Tibial artery (tissue), 4 donors: ENCODE measurements around the gene OTUD6A.

Experiments
- DNase-seq, 2 donors: peaks; one replicate each; pipeline ENCODE4 v3.0.0-alpha.2; 2019
- H3K27ac ChIP-seq, 2 donors: fragments of 200-600 bp; sonication (generic) in 1 of 2; 1 replicate in 1 of 2; 2 replicates in 1 of 2; pipeline ENCODE4 v1.5.1; 2018 to 2019; ENCODE audit warnings: mild to moderate bottlenecking in 1 of 2
- H3K27me3 ChIP-seq, 2 donors: fragments of 200-600 bp; sonication (generic) in 1 of 2; one replicate each; pipeline versions ENCODE4 v1.5.1 to v1.6.0; 2016 to 2019
- H3K36me3 ChIP-seq, 3 donors: fragments of 200-600 bp; sonication (generic) in 2 of 3; one replicate each; pipeline ENCODE4 v1.5.1; 2016 to 2019; ENCODE audit warnings: mild to moderate bottlenecking in 2 of 3
- H3K4me1 ChIP-seq, 4 donors: fragments of 200-600 bp; sonication (generic) in 2 of 4; 1 replicate in 3 of 4; 2 replicates in 1 of 4; pipeline ENCODE4 v1.5.1; 2016 to 2019
- H3K4me3 ChIP-seq, 2 donors: fragments of 200-600 bp; sonication (generic) in 1 of 2; 1 replicate in 1 of 2; 2 replicates in 1 of 2; pipeline ENCODE4 v1.5.1; 2018 to 2019; ENCODE audit warnings: mild to moderate bottlenecking in 2 of 2
- H3K9me3 ChIP-seq, 3 donors: fragments of 200-600 bp; sonication (generic) in 1 of 3; one replicate each; pipeline ENCODE4 v1.5.1; 2016 to 2019
- intact Hi-C: fragments of 100-400 bp; cut with DNase I; formaldehyde crosslinking; loops from one replicate; pipeline ENCODE4 v1.15.0; 2023; ENCODE audit warnings: low total_unique reads
- TF ChIP-seq, protein P1 (sequence below), 2 experiments: fragments of 200-600 bp in 1 of 2; fragments of 450-650 bp in 1 of 2; IDR thresholded peaks; one replicate each; pipeline ENCODE4 v1.5.1; 2017 to 2019; ENCODE audit warnings: antibody characterized with exemption in 2 of 2, mild to moderate bottlenecking in 1 of 2, moderate library complexity in 1 of 2

OTUD6A gene

DNA sequence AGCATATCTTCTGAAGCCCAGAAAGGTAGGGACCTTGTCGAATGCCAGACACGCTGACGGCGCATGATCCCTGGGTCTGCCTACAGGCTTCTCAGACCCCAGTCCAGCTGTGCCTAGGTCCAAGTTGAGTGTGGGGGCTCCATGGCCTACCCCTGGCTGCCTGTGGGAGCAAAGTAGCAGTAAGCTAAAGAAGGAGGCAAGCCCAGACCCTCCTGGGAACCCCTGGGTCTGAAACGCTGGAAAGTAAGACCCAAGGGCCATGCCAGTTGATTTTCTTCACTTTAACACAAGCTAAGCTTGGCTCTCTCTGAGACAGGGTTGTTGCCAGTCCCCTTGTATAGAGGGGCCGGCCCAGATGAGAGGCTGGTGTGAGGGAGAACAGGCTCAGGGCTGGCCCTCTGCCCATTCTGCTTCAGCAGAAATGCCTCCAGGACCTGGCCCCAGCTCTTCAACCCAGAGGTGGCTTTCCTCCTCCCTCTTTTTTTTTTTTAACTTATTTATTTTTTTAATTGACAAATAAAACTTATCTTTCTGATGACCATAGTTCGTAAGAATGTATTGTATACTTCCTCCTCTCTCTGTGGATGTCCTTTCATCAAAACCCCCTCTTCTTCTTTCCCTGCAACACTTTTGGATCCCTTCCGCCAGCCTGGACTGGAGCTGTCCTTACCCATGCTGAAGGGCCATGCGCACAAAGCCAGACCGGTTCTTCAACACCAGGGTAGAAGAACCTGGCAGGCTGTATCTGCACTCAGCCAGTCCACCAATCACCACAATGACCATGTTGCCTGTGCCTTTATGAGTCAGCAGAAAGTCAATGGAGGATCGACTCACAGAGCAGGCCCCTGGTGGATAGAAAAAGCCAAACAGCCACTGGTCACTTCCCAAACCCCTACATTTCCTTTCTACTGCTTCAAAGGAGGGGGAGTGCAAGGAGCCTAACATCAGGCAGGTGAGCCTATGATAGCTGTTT lies 19.6 kb upstream of the OTUD6A start:
- DNase-seq = no peak
- peaks cover 0 to 4% (median 0%) of the 10 kb centered on the region in 3 donors for H3K9me3 ChIP-seq
- H3K4me3 ChIP-seq = no peak overlapping the region
- TF ChIP-seq, protein P1, sequence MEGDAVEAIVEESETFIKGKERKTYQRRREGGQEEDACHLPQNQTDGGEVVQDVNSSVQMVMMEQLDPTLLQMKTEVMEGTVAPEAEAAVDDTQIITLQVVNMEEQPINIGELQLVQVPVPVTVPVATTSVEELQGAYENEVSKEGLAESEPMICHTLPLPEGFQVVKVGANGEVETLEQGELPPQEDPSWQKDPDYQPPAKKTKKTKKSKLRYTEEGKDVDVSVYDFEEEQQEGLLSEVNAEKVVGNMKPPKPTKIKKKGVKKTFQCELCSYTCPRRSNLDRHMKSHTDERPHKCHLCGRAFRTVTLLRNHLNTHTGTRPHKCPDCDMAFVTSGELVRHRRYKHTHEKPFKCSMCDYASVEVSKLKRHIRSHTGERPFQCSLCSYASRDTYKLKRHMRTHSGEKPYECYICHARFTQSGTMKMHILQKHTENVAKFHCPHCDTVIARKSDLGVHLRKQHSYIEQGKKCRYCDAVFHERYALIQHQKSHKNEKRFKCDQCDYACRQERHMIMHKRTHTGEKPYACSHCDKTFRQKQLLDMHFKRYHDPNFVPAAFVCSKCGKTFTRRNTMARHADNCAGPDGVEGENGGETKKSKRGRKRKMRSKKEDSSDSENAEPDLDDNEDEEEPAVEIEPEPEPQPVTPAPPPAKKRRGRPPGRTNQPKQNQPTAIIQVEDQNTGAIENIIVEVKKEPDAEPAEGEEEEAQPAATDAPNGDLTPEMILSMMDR (IDR thresholded peaks at IDR 0.05) = no peak
- no peaks in the 10 kb centered on the region for H3K4me1 ChIP-seq
- H3K27me3 ChIP-seq = no peaks in the 10 kb centered on the region
- H3K36me3 ChIP-seq = no peaks in the 10 kb centered on the region
- intact Hi-C loops = no loop called here
- H3K27ac ChIP-seq = no peak overlapping the region

DNA sequence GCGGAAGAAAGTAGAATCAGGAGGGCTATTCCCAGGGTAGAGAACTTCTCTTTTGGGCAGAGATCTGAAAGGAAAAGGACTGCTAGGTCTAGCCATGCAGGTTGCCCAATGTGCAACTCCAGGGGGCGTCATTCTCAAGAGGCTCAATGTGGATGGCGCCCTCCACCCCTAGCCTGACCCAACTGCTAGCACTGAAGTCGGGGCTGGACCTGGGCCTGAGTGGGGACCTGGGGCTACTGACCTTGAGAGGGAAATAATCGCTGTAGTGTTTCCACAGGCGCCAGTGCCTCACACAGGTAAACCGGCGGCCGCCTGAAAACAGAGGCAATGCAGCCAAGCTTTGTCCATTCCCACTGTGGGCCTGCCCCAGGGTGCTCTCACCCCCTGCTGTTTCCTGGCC lies 18.6 kb upstream of the OTUD6A start:
- no peak for DNase-seq
- H3K27ac ChIP-seq = no peak overlapping the region
- no peaks in the 10 kb centered on the region for H3K4me1 ChIP-seq
- intact Hi-C loops = no loop called here
- H3K27me3 ChIP-seq = no peaks in the 10 kb centered on the region
- peaks cover 0 to 4% (median 0%) of the 10 kb centered on the region in 3 donors for H3K9me3 ChIP-seq
- TF ChIP-seq, protein P1 (IDR thresholded peaks at IDR 0.05) = no peak
- no peaks in the 10 kb centered on the region for H3K36me3 ChIP-seq
- no peak overlapping the region for H3K4me3 ChIP-seq

DNA sequence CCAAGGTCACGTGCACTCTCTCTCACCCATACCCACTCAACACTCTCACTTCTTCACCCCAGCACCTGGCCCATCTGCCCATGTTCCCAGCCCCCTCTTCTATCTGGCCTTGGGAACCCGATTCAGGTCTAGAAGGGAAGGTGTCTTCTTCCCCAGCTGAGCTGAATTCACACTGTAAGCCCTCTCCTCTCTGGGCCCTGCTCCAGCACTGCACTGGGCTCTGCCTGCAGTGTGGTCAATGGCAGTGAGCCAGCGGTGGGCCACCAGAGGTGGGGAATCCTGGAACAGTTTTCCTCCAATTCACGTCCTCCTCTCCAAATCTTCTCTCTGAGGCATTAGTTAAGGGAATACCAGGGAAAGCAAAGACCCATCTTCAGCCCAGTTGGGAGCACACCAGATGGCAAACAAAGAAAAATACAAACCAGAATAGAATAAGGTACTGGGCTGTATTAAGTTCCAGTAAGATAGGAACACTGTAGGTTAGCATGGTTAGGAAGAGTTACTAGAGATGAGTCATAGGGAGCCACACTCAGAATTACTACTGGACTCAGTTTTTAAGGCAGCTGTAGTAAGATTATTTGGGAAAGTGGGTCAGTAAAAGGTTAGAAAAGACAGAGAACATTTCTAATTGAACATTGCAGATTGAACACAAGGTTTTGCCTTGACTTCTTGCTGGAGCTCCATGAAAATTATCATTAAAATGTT lies 17.6 kb upstream of the OTUD6A start:
- Histone ChIP-seq H3K9me3 (peaks cover 0 to 4% (median 0%) of the 10 kb centered on the region in 3 donors), H3K4me1 (no peaks in the 10 kb centered on the region), H3K27me3 (no peaks in the 10 kb centered on the region), H3K27ac (no peak overlapping the region), H3K36me3 (no peaks in the 10 kb centered on the region), H3K4me3 (no peak overlapping the region)
- DNase-seq = no peak
- TF ChIP-seq, protein P1 (IDR thresholded peaks at IDR 0.05) = no peak
- intact Hi-C loops = no loop called here

DNA sequence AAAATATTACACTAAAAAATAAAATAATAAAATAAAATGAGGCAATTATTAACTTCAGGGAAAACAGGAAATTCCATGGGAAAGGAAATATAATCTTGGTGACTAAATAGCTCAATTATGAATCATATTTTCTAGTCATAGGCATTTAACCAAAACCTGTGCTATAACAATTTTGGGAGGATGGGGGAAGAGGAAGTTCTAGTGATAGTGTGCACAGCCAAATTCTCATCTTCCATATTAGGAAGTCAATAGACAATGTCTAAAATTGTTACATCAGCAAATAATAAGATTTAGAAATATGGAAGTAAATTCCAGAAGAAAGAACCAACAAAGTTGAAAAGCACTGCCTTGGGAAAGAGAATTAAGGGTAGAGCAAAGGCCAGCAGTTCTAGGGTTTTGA lies 15.3 kb upstream of the OTUD6A start:
- H3K4me3 ChIP-seq = no peak overlapping the region
- no peak overlapping the region for H3K27ac ChIP-seq
- TF ChIP-seq, protein P1 (IDR thresholded peaks at IDR 0.05) = no peak
- H3K4me1 ChIP-seq = no peaks in the 10 kb centered on the region
- intact Hi-C loops = no loop called here
- no peaks in the 10 kb centered on the region for H3K36me3 ChIP-seq
- DNase-seq = no peak
- H3K27me3 ChIP-seq = no peaks in the 10 kb centered on the region
- peaks cover 0 to 4% (median 0%) of the 10 kb centered on the region in 3 donors for H3K9me3 ChIP-seq

DNA sequence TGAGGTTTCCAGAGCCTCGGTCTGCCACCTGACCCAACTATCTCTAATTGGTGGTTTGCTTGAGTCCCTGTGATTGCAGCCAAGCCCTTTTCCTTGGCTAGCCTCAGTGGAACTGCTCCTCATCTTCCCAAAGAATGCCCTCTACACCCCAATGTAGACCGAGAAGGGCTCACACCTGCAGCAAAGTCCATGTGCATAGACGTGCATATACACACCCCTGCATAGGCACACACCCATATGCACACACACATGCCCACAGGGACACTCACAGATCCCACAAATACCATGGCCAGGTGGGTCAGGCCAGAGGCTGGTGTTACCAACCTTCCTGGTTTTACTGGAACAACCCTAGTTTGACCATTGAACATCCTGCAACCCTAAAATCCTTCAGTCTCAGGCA lies 12.9 kb upstream of the OTUD6A start:
- H3K27ac ChIP-seq = no peak overlapping the region
- H3K4me3 ChIP-seq = no peak overlapping the region
- TF ChIP-seq, protein P1 (IDR thresholded peaks at IDR 0.05) = no peak
- no peaks in the 10 kb centered on the region for H3K27me3 ChIP-seq
- intact Hi-C loops = no loop called here
- no peaks in the 10 kb centered on the region for H3K4me1 ChIP-seq
- H3K36me3 ChIP-seq = no peaks in the 10 kb centered on the region
- no peak for DNase-seq
- peaks cover 0 to 4% (median 0%) of the 10 kb centered on the region in 3 donors for H3K9me3 ChIP-seq
